GM19035 (cell line): Measurements from ENCODE around the gene MAP4K2.

Experiments used
- ATAC-seq: cut with Tn5 transposase; IDR thresholded peaks from one replicate; pipeline ENCODE4 v1.9.1; 2021; ENCODE audit not compliant: unreplicated experiment

MAP4K2 gene

GRCh38 chr11:64742087-64742888 is 60.7 kb downstream of the MAP4K2 start:
- ATAC-seq = no peak

- ATAC-seq = no peak
Observed at GRCh38 chr11:64741375-64742086, 61.5 kb downstream of the MAP4K2 start.

GRCh38 chr11:64739871-64740270 is 63.1 kb downstream of the MAP4K2 start:
- no peak for ATAC-seq

GRCh38 chr11:64736654-64737053 is 66.4 kb downstream of the MAP4K2 start:
- no peak for ATAC-seq

GRCh38 chr11:64735725-64736259 is 67.2 kb downstream of the MAP4K2 start:
- ATAC-seq = no peak
